Smooth muscle cell (in vitro differentiated cells): ENCODE measurements around the gene CEP41. TPM values are rescaled to one million over a fixed set of nuclear protein-coding genes. Genes with fewer than 3 reads are reported as not detected.

ENCODE experiments used
- DNase-seq: peaks from one replicate; lab custom pipeline; 2025; ENCODE audit not compliant: unreplicated experiment; lab: John Stamatoyannopoulos, UW
- H2AFZ ChIP-seq: fragments of 200-600 bp; sonication (generic); 2 replicates; pipeline ENCODE4 v1.6.0; 2016; ENCODE audit warnings: antibody characterized with exemption, low read depth, mild to moderate bottlenecking
- H3F3A ChIP-seq: fragments of 200-600 bp; sonication (generic); 2 replicates; pipeline ENCODE4 v1.6.0; 2017; ENCODE audit warnings: antibody characterized with exemption, low read depth
- H3K27ac ChIP-seq: fragments of 200-600 bp; sonication (generic); 2 replicates; pipeline ENCODE4 v1.5.1; 2016; ENCODE audit warnings: low read depth, mild to moderate bottlenecking
- H3K27me3 ChIP-seq: fragments of 200-600 bp; sonication (generic); 2 replicates; pipeline ENCODE4 v1.6.1; 2016; ENCODE audit warnings: low read depth, mild to moderate bottlenecking
- H3K36me3 ChIP-seq: fragments of 200-600 bp; sonication (generic); 2 replicates; pipeline ENCODE4 v1.5.1; 2016; ENCODE audit warnings: low read depth
- H3K4me1 ChIP-seq: fragments of 200-600 bp; sonication (generic); 2 replicates; pipeline ENCODE4 v1.5.1; 2016; ENCODE audit warnings: low read depth
- H3K4me2 ChIP-seq: fragments of 200-600 bp; sonication (generic); 2 replicates; pipeline ENCODE4 v1.6.0; 2016; ENCODE audit warnings: mild to moderate bottlenecking
- H3K4me3 ChIP-seq: fragments of 200-600 bp; sonication (generic); 2 replicates; pipeline ENCODE4 v1.5.1; 2016; ENCODE audit warnings: mild to moderate bottlenecking
- H3K79me2 ChIP-seq: fragments of 200-600 bp; sonication (generic); 2 replicates; pipeline ENCODE4 v1.6.0; 2016; ENCODE audit warnings: low read depth, mild to moderate bottlenecking
- H3K9ac ChIP-seq: fragments of 200-600 bp; sonication (generic); 2 replicates; pipeline ENCODE4 v1.6.0; 2016; ENCODE audit warnings: low read depth
- H3K9me3 ChIP-seq: fragments of 200-600 bp; sonication (generic); replicated peaks from 2 replicates; pipeline ENCODE4 v1.5.1; 2016; ENCODE audit warnings: low read depth
- H4K20me1 ChIP-seq: fragments of 200-600 bp; sonication (generic); 2 replicates; pipeline ENCODE4 v1.6.0; 2016; ENCODE audit warnings: low read depth
- whole genome bisulfite sequencing: methylation state at CpG from one replicate; pipeline ENCODE4 v1.1.7; 2016; ENCODE audit warnings: low lambda C conversion rate; 5-methylcytosine and 5-hydroxymethylcytosine counted together
- polyA plus RNA-seq: library from polyadenylated mRNA; unstranded; fragments of >200 nt; fragmentation: Nextera tagmentation; extraction: Ambion mirVana; gene quantifications from 2 replicates; pipeline ENCODE4 v1.2.1, GENCODE V29; 2016
- total RNA-seq: library from RNA; depleted of rRNA; stranded (reverse); fragments of >200 nt; gene quantifications from 2 replicates; pipeline ENCODE4 v1.2.3, GENCODE V29; 2014
- TF ChIP-seq, protein P1 (sequence below): fragments of 200-600 bp; sonication (generic); IDR thresholded peaks from 2 replicates; pipeline ENCODE4 v1.5.1; 2017; ENCODE audit warnings: borderline replicate concordance, mild to moderate bottlenecking, antibody characterized with exemption; ENCODE audit not compliant: insufficient read depth, poor library complexity, severe bottlenecking

The CEP41 gene
- total and polyA plus RNA-seq, 2 experiments from 2014 or later: 18.3 to 35.1 TPM

- 85% methylated on average over 12 of the region's 12 CpGs for WGBS
- H3K9ac ChIP-seq: no peak overlapping the region
- H3K36me3 ChIP-seq: no peaks in the 10 kb centered on the region
- H3F3A ChIP-seq: peaks cover 1% of the 10 kb centered on the region
- H2AFZ ChIP-seq: no peak overlapping the region
- H3K4me3 ChIP-seq: no peak overlapping the region
- no peak overlapping the region for H3K27ac ChIP-seq
- H3K4me2 ChIP-seq: no peak overlapping the region
- no peaks in the 10 kb centered on the region for H3K27me3 ChIP-seq
- H3K79me2 ChIP-seq: no peaks in the 10 kb centered on the region
- H4K20me1 ChIP-seq: no peaks in the 10 kb centered on the region
- no peaks in the 10 kb centered on the region for H3K9me3 ChIP-seq
- TF ChIP-seq, protein P1, sequence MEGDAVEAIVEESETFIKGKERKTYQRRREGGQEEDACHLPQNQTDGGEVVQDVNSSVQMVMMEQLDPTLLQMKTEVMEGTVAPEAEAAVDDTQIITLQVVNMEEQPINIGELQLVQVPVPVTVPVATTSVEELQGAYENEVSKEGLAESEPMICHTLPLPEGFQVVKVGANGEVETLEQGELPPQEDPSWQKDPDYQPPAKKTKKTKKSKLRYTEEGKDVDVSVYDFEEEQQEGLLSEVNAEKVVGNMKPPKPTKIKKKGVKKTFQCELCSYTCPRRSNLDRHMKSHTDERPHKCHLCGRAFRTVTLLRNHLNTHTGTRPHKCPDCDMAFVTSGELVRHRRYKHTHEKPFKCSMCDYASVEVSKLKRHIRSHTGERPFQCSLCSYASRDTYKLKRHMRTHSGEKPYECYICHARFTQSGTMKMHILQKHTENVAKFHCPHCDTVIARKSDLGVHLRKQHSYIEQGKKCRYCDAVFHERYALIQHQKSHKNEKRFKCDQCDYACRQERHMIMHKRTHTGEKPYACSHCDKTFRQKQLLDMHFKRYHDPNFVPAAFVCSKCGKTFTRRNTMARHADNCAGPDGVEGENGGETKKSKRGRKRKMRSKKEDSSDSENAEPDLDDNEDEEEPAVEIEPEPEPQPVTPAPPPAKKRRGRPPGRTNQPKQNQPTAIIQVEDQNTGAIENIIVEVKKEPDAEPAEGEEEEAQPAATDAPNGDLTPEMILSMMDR: no peak
- peaks cover under 1% of the 10 kb centered on the region for H3K4me1 ChIP-seq
- no peak for DNase-seq
Observed at GRCh38 chr7:130387628-130388403, 53.0 kb downstream of the CEP41 start.

- Histone ChIP-seq H3K9ac (no peak overlapping the region), H3K79me2 (no peaks in the 10 kb centered on the region), H3K4me3 (no peak overlapping the region), H3K27ac (no peak overlapping the region), H3K9me3 (no peaks in the 10 kb centered on the region), H3K27me3 (no peaks in the 10 kb centered on the region), H3K36me3 (no peaks in the 10 kb centered on the region), H3K4me2 (no peak overlapping the region), H3K4me1 (no peaks in the 10 kb centered on the region), H4K20me1 (no peaks in the 10 kb centered on the region), H3F3A (no peaks in the 10 kb centered on the region), H2AFZ (no peak overlapping the region)
- 99% methylated on average over 3 of the region's 3 CpGs for WGBS
- DNase-seq: no peak
- TF ChIP-seq, protein P1: no peak
Observed at GRCh38 chr7:130387306-130387627, 53.5 kb downstream of the CEP41 start.

DNA sequence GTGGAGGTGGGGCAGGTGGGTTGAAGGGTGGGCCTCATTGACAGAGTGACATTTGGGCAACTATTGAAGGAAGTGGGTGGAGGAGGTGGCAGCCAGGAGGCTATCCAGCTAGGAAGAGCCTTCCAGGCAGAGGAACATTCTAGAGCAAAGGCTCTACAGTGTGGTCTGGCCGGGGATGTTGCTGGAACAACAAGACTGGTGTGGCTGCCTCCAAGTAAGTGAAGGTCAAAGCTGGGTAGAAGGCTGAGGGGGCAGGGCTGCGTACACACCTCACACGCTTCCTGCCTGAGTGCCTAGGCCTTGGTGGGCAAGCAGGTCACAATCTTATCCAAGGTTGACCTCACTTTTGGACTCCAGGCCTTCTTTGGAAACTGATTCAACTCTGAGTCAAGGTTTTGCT is 53.9 kb downstream of the CEP41 start:
- Histone ChIP-seq H3K79me2 (no peaks in the 10 kb centered on the region), H3K36me3 (no peaks in the 10 kb centered on the region), H3K4me1 (no peaks in the 10 kb centered on the region), H3F3A (no peaks in the 10 kb centered on the region), H3K4me2 (no peak overlapping the region), H3K9ac (no peak overlapping the region), H3K27me3 (no peaks in the 10 kb centered on the region), H3K4me3 (no peak overlapping the region), H4K20me1 (no peaks in the 10 kb centered on the region), H3K27ac (no peak overlapping the region), H3K9me3 (no peaks in the 10 kb centered on the region), H2AFZ (no peak overlapping the region)
- WGBS: 91% methylated on average over 3 of the region's 3 CpGs
- TF ChIP-seq, protein P1: no peak
- no peak for DNase-seq

- H3K9ac ChIP-seq: no peak overlapping the region
- no peaks in the 10 kb centered on the region for H4K20me1 ChIP-seq
- H3K36me3 ChIP-seq: no peaks in the 10 kb centered on the region
- H3K4me3 ChIP-seq: no peak overlapping the region
- no peak overlapping the region for H3K27ac ChIP-seq
- H3K4me2 ChIP-seq: no peak overlapping the region
- no peaks in the 10 kb centered on the region for H3K4me1 ChIP-seq
- no peak for DNase-seq
- 96% methylated on average over 6 of the region's 6 CpGs for WGBS
- no peaks in the 10 kb centered on the region for H3K27me3 ChIP-seq
- TF ChIP-seq, protein P1: no peak
- H3K9me3 ChIP-seq: no peaks in the 10 kb centered on the region
- H3F3A ChIP-seq: no peaks in the 10 kb centered on the region
- H3K79me2 ChIP-seq: no peaks in the 10 kb centered on the region
- no peak overlapping the region for H2AFZ ChIP-seq
Observed at GRCh38 chr7:130385600-130386066, 55.2 kb downstream of the CEP41 start.
